Stimulated activated CD4-positive, alpha-beta T cell treated with anti-CD3 and anti-CD28 coated beads, Interleukin-4, amount 100 ng/mL, for 1 hour (primary cell): Measurements from ENCODE around the gene CLIC4.
A peak's percentile ranks its signal among the peaks of the same experiment; 100 is the strongest.

Experiments
- DNase-seq: peaks from one replicate; pipeline ENCODE4 v3.0.0-alpha.2; 2020

CLIC4 gene

GRCh38 chr1:24862775-24863483 lies 117.7 kb downstream of the CLIC4 start:
- no peak for DNase-seq

GRCh38 chr1:24864370-24864777 lies 119.1 kb downstream of the CLIC4 start:
- no peak for DNase-seq

GRCh38 chr1:24865168-24865567 lies 119.9 kb downstream of the CLIC4 start:
- no peak for DNase-seq

- no peak for DNase-seq
Measured at GRCh38 chr1:24865587-24865986, 120.3 kb downstream of the CLIC4 start.

GRCh38 chr1:24866211-24867083 lies 121.2 kb downstream of the CLIC4 start:
- DNase-seq: no peak

GRCh38 chr1:24867084-24867870 lies 122.0 kb downstream of the CLIC4 start:
- DNase-seq: no peak

- DNase-seq: no peak
Measured at GRCh38 chr1:24868016-24868875, 123.0 kb downstream of the CLIC4 start.

GRCh38 chr1:24870551-24871195 lies 125.4 kb downstream of the CLIC4 start:
- DNase-seq: peak; percentile 8

GRCh38 chr1:24871306-24871901 lies 126.2 kb downstream of the CLIC4 start:
- DNase-seq: no peak

GRCh38 chr1:24872061-24872850 lies 127.0 kb downstream of the CLIC4 start:
- DNase-seq: no peak

GRCh38 chr1:24873148-24873547 lies 127.9 kb downstream of the CLIC4 start:
- no peak for DNase-seq

GRCh38 chr1:24874056-24874455 lies 128.8 kb downstream of the CLIC4 start:
- DNase-seq: no peak

GRCh38 chr1:24874611-24875234 lies 129.5 kb downstream of the CLIC4 start:
- no peak for DNase-seq

GRCh38 chr1:24875257-24875656 lies 130.0 kb downstream of the CLIC4 start:
- no peak for DNase-seq

- no peak for DNase-seq
Measured at GRCh38 chr1:24875991-24876506, 130.8 kb downstream of the CLIC4 start.

- no peak for DNase-seq
Measured at GRCh38 chr1:24878045-24878444, 132.8 kb downstream of the CLIC4 start.

GRCh38 chr1:24878775-24879742 lies 133.8 kb downstream of the CLIC4 start:
- no peak for DNase-seq

- DNase-seq: no peak
Measured at GRCh38 chr1:24881034-24881433, 135.8 kb downstream of the CLIC4 start.

- no peak for DNase-seq
Measured at GRCh38 chr1:24884751-24885150, 139.5 kb downstream of the CLIC4 start.
